Endothelial cell of umbilical vein (primary cell): ENCODE data around the gene GGN. TPM values are rescaled to one million over a fixed set of nuclear protein-coding genes. Genes with fewer than 3 reads are reported as not detected.

ENCODE experiments used
- BruUV-seq: library from RNA; stranded (reverse); fragments of 400-500 nt; replicated peaks from 2 replicates; lab custom pipeline; 2021; lab: Mats Ljungman, UMichigan
- CTCF ChIA-PET: fragments of 300-600, 350-600 bp; sonication (Branson Sonifier 250); formaldehyde crosslinking; loops from one replicate; lab custom pipeline; 2021; ENCODE audit warnings: antibody characterized with exemption, inconsistent platforms; lab: Charles Lee
- POLR2A ChIA-PET: fragments of 300-600, 350-600 bp; sonication (Branson Sonifier 250); formaldehyde crosslinking; loops from one replicate; lab custom pipeline; 2021; ENCODE audit warnings: antibody characterized with exemption, inconsistent platforms; lab: Charles Lee
- DNase-seq: peaks from one replicate; pipeline ENCODE4 v3.0.0-alpha.2; 2011; ENCODE audit warnings: low read depth, low spot score
- FAIRE-seq: peaks from 2 replicates; lab custom pipeline; 2011; peaks lifted over from hg19 to GRCh38; lab: Jason Lieb, UNC
- H2AFZ ChIP-seq: 2 replicates; pipeline ENCODE4 v1.6.0; 2012; ENCODE audit warnings: low read depth, low read length, control low read depth, inconsistent platforms
- H3K27ac ChIP-seq: 2 replicates; pipeline ENCODE4 v1.5.1; 2011; ENCODE audit warnings: low read depth, mild to moderate bottlenecking, control low read depth, low read length, moderate library complexity; ENCODE audit not compliant: insufficient read depth
- H3K27me3 ChIP-seq, 2 experiments: 2 replicates each; pipeline versions ENCODE4 v1.6.0 to v1.6.1; 2011; ENCODE audit warnings: low read length in 2 of 2, mixed read lengths in 1 of 2; ENCODE audit not compliant: control insufficient read depth in 2 of 2, insufficient read depth in 2 of 2
- H3K36me3 ChIP-seq, 2 experiments: 2 replicates in 1 of 2; 3 replicates in 1 of 2; pipeline ENCODE4 v1.5.1; 2011; ENCODE audit warnings: low read length in 2 of 2, mild to moderate bottlenecking in 1 of 2, moderate library complexity in 1 of 2; ENCODE audit not compliant: control insufficient read depth in 2 of 2, insufficient read depth in 2 of 2; ENCODE audit errors: extremely low read depth in 1 of 2
- H3K4me1 ChIP-seq: 3 replicates; pipeline ENCODE4 v1.5.1; 2011; ENCODE audit warnings: mild to moderate bottlenecking, low read length; ENCODE audit not compliant: control insufficient read depth, insufficient read depth; ENCODE audit errors: extremely low read depth
- H3K4me2 ChIP-seq: 2 replicates; pipeline ENCODE4 v1.6.1; 2011; ENCODE audit warnings: low read length, control low read depth, mixed read lengths; ENCODE audit not compliant: insufficient read depth
- H3K4me3 ChIP-seq, 3 experiments: fragments of 200-600 bp in 1 of 3; sonication (generic), shearing (Covaris generic) in 1 of 3; replicated peaks in 1 of 3; 2 replicates each; pipeline ENCODE4 v1.5.1; 2011 to 2016; ENCODE audit warnings: control low read depth in 3 of 3, low read length in 3 of 3, mild to moderate bottlenecking in 2 of 3, inconsistent platforms in 1 of 3, low read depth in 1 of 3, moderate library complexity in 1 of 3; ENCODE audit not compliant: insufficient read depth in 1 of 3
- H3K79me2 ChIP-seq: 2 replicates; pipeline ENCODE4 v1.6.0; 2012; ENCODE audit warnings: low read length, inconsistent platforms; ENCODE audit not compliant: control insufficient read depth, insufficient read depth
- H3K9ac ChIP-seq: replicated peaks from 2 replicates; pipeline ENCODE3; 2011; ENCODE audit warnings: low read length, control low read depth; ENCODE audit not compliant: insufficient read depth; ENCODE audit errors: extremely low read depth
- H3K9me1 ChIP-seq: replicated peaks from 3 replicates; pipeline ENCODE4 v1.6.0; 2011; ENCODE audit warnings: mild to moderate bottlenecking, low read length; ENCODE audit not compliant: control insufficient read depth, insufficient read depth; ENCODE audit errors: extremely low read depth
- H3K9me3 ChIP-seq: replicated peaks from 2 replicates; pipeline ENCODE4 v1.5.1; 2012; ENCODE audit warnings: low read length, inconsistent platforms; ENCODE audit not compliant: control insufficient read depth, insufficient read depth
- H4K20me1 ChIP-seq: replicated peaks from 2 replicates; pipeline ENCODE3; 2011; ENCODE audit warnings: mild to moderate bottlenecking, low read length; ENCODE audit not compliant: control insufficient read depth, insufficient read depth; ENCODE audit errors: extremely low read depth
- FOS ChIP-seq: IDR thresholded peaks from 2 replicates; pipeline ENCODE4 v1.6.1; 2011; ENCODE audit warnings: mild to moderate bottlenecking, low read length, moderate library complexity, borderline replicate concordance; ENCODE audit not compliant: insufficient read depth
- GATA2 ChIP-seq: IDR thresholded peaks from 2 replicates; pipeline ENCODE4 v1.7.0; 2011; ENCODE audit warnings: low read depth, mild to moderate bottlenecking, moderate library complexity, mixed read lengths, low read length; ENCODE audit not compliant: insufficient read length, insufficient read depth
- JUN ChIP-seq: IDR thresholded peaks from 2 replicates; pipeline ENCODE4 v1.6.1; 2011; ENCODE audit warnings: borderline replicate concordance, low read depth; ENCODE audit not compliant: insufficient read length, insufficient read depth
- MYC ChIP-seq: IDR thresholded peaks from one replicate; pipeline ENCODE4 v1.6.1; 2011; ENCODE audit warnings: mild to moderate bottlenecking, low read depth, low read length
- dilution Hi-C: fragments of 300-500 bp; cut with MboI; formaldehyde crosslinking; loops from one replicate; pipeline ENCODE4 v1.15.0; 2019; ENCODE audit warnings: low sequenced_read_pairs; ENCODE audit not compliant: extremely low pct_ligation_motif_present
- intact Hi-C: fragments of 100-400 bp; cut with micrococcal nuclease; formaldehyde crosslinking; loops from one replicate; pipeline ENCODE4 v1.10.0; 2022
- polyA plus RNA-seq, 4 experiments: library from polyadenylated mRNA; depleted of rRNA in 3 of 4; stranded (reverse) in 3 of 4; unstranded in 1 of 4; fragments of >200 nt; gene quantifications; 2 replicates each; pipeline versions ENCODE4 v1.2.1 to v1.2.3, GENCODE V29; 2011 to 2012; ENCODE audit warnings: missing spikeins in 1 of 4
- total RNA-seq: library from RNA; stranded (reverse); gene quantifications from 2 replicates; pipeline ENCODE4 v1.2.3, GENCODE V29; 2021
- TF ChIP-seq, protein P1 (sequence below), 2 donors: IDR thresholded peaks; 1 replicate in 1 of 2; 2 replicates in 1 of 2; pipeline ENCODE4 v1.5.1; 2011; ENCODE audit warnings: low read length in 2 of 2, mild to moderate bottlenecking in 2 of 2, moderate library complexity in 2 of 2, control low read depth in 1 of 2, inconsistent platforms in 1 of 2, low read depth in 1 of 2; ENCODE audit not compliant: insufficient read depth in 1 of 2; ENCODE audit errors: extremely low read depth in 1 of 2

The GGN gene
- total and polyA plus RNA-seq, 2 donors (not counting 3 experiments of a cell fraction or from before 2014, with no cell fraction given): 0.39 to 0.88 TPM

DNA sequence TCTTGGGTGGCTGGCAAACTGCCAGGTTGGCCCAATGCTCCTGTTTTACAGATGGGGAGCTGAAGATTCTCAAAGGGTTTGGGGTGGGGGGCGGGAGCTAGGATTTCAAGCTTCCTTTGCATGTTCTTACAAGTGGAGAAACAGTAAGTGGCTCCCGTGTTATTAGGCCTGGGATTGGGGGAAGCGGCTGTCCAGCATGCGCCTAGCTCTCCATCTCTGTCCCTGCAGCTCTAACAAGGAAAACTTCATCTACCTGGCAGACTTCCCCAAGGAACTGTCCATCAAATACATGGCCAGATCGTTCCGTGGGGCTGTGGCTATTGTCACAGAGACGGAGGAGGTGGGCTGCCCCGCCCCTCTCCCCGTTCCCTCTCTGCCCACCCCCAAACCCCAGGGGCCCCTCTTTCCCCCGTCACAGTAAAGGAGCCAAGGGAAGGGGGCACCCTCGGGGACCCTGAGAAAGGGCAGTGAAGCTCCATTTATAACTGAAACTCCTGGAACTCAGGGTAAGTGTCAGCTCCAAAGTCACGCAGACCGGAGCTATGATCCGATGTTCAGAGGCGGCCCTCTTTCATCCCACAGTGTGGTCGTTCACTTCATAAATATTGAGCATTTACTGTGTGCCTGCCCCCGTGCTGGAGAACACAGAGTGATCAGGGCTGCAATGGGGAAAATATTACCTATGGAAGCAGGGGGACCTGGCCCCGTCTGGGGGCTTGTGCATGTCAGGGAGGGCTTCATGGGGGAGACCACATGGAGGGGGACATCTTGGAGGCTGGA, 28.4 kb downstream of the GGN start:
- FAIRE-seq (no peak), DNase-seq (no peak)
- no TSS peak for BruUV-seq
- Histone ChIP-seq H2AFZ (no peak overlapping the region), H3K9ac (no peak overlapping the region), H3K27ac (no peak overlapping the region), H4K20me1 (no peaks in the 10 kb centered on the region), H3K4me2 (no peak overlapping the region), H3K9me3 (no peaks in the 10 kb centered on the region), H3K36me3 (no peaks in the 10 kb centered on the region), H3K4me3 (no peak overlapping the region), H3K27me3 (peaks cover 13 to 14% of the 10 kb centered on the region in 2 experiments), H3K79me2 (no peaks in the 10 kb centered on the region), H3K4me1 (peaks cover 3% of the 10 kb centered on the region), H3K9me1 (no peaks in the 10 kb centered on the region)
- POLR2A ChIA-PET: no interaction called here
- CTCF ChIA-PET: interaction anchor here (1.9 kb wide), 1 partner anchor 15 kb away, joined by 4 read pairs; the partner anchor contains the start of gene PSMD8
- dilution Hi-C loops: no loop called here
- intact Hi-C loops: no loop called here
- TF ChIP-seq FOS: no peak
- no peak for TF ChIP-seq MYC
- no peak for TF ChIP-seq JUN
- TF ChIP-seq, protein P1, sequence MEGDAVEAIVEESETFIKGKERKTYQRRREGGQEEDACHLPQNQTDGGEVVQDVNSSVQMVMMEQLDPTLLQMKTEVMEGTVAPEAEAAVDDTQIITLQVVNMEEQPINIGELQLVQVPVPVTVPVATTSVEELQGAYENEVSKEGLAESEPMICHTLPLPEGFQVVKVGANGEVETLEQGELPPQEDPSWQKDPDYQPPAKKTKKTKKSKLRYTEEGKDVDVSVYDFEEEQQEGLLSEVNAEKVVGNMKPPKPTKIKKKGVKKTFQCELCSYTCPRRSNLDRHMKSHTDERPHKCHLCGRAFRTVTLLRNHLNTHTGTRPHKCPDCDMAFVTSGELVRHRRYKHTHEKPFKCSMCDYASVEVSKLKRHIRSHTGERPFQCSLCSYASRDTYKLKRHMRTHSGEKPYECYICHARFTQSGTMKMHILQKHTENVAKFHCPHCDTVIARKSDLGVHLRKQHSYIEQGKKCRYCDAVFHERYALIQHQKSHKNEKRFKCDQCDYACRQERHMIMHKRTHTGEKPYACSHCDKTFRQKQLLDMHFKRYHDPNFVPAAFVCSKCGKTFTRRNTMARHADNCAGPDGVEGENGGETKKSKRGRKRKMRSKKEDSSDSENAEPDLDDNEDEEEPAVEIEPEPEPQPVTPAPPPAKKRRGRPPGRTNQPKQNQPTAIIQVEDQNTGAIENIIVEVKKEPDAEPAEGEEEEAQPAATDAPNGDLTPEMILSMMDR (IDR thresholded peaks at IDR 0.05; ENCODE audit: extremely low read depth in 1 of 2, insufficient read depth in 1 of 2, low read depth in 1 of 2, low read length in 2 of 2): no peak
- no peak for TF ChIP-seq GATA2
